ENCODE data around the gene TATDN3. TPM values are rescaled to one million over a fixed set of nuclear protein-coding genes. Genes with fewer than 3 reads are reported as not detected.

The TATDN3 gene
- polyA plus RNA-seq, 1 donor from 2014 or later, result 72.0 TPM

DNA sequence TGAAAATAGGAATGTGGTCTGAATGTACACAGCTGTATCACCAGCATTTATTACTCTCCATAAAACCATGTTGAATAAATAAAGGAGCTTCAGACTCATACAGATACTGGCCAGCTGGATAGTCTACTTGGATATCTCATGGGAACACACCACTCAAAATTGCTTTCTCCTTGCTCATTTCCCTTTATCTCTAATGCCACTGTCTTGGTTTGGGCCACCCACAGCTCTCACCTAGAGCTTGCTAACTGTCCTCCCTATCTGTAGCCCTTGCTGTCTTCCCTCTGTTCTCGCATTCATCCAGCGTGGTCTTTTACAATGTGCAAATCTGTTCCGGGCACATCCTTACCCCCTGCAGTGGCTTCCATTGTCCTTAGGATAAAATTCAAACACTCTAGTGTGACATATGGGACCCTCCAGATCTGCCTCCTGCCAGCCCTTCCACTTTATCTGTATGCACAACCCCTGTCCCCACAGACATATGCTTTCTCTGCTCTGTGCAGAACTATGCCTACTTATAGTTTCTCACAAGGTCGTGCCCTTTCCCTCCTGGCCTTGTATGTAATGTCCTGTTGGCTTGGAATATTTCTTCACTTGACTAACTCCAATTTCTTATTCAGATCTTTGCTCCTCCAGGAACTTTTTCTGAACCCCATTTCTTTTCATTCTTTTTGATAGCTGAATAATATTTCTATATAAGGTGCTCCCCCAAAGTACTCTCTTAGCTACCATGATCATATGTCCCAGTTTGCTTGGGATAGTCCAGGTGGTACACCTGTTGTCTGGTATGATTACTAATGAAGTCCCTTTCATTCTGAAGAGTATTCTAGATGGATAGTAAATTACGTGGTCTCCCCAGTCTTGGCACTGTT, 69.3 kb downstream of the TATDN3 start:
- Histone ChIP-seq H3K4me2 (ENCODE audit: low read length) (peak overlapping the region; percentile 99), H3K36me3 (ENCODE audit: insufficient read depth, low read length) (peaks cover 4% of the 10 kb centered on the region), H3K9ac (ENCODE audit: low read length) (no peak overlapping the region), H3K27me3 (ENCODE audit: insufficient read depth, low read depth, low read length) (no peaks in the 10 kb centered on the region), H4K20me1 (ENCODE audit: insufficient read depth) (no peaks in the 10 kb centered on the region), H3K9me3 (ENCODE audit: low read length) (no peaks in the 10 kb centered on the region), H2AFZ (ENCODE audit: low read depth, low read length) (no peak overlapping the region), H3K4me3 (ENCODE audit: low read length) (peak overlapping the region; percentile 97), H3K27ac (ENCODE audit: low read length) (no peak overlapping the region), H3F3A (ENCODE audit: insufficient read depth, low read length, poor library complexity, severe bottlenecking) (no peaks in the 10 kb centered on the region), H3K79me2 (replicated peaks; ENCODE audit: insufficient read depth, low read length) (peaks cover 42% of the 10 kb centered on the region), H3K9me2 (ENCODE audit: insufficient read depth, low read length) (no peaks in the 10 kb centered on the region)
- TF ChIP-seq EP300 (conservative IDR thresholded peaks at IDR 0.05; ENCODE audit: poor library complexity, severe bottlenecking) (no peak), MXI1 (conservative IDR thresholded peaks at IDR 0.05; ENCODE audit: poor library complexity, severe bottlenecking) (no peak), RAD21 (conservative IDR thresholded peaks at IDR 0.05) (no peak), TAF1 (IDR thresholded peaks at IDR 0.05; ENCODE audit: low read depth) (no peak), POLR2AphosphoS5 (IDR thresholded peaks at IDR 0.05) (no peak), SMC3 (conservative IDR thresholded peaks at IDR 0.05; ENCODE audit: poor library complexity) (no peak), EZH2 (IDR thresholded peaks at IDR 0.05; ENCODE audit: borderline replicate concordance, insufficient read depth, low read length, poor library complexity, severe bottlenecking) (no peak)
- TF ChIP-seq, protein P1, sequence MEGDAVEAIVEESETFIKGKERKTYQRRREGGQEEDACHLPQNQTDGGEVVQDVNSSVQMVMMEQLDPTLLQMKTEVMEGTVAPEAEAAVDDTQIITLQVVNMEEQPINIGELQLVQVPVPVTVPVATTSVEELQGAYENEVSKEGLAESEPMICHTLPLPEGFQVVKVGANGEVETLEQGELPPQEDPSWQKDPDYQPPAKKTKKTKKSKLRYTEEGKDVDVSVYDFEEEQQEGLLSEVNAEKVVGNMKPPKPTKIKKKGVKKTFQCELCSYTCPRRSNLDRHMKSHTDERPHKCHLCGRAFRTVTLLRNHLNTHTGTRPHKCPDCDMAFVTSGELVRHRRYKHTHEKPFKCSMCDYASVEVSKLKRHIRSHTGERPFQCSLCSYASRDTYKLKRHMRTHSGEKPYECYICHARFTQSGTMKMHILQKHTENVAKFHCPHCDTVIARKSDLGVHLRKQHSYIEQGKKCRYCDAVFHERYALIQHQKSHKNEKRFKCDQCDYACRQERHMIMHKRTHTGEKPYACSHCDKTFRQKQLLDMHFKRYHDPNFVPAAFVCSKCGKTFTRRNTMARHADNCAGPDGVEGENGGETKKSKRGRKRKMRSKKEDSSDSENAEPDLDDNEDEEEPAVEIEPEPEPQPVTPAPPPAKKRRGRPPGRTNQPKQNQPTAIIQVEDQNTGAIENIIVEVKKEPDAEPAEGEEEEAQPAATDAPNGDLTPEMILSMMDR (IDR thresholded peaks at IDR 0.05; ENCODE audit: poor library complexity, severe bottlenecking), result no peak
- TF ChIP-seq, protein P2, sequence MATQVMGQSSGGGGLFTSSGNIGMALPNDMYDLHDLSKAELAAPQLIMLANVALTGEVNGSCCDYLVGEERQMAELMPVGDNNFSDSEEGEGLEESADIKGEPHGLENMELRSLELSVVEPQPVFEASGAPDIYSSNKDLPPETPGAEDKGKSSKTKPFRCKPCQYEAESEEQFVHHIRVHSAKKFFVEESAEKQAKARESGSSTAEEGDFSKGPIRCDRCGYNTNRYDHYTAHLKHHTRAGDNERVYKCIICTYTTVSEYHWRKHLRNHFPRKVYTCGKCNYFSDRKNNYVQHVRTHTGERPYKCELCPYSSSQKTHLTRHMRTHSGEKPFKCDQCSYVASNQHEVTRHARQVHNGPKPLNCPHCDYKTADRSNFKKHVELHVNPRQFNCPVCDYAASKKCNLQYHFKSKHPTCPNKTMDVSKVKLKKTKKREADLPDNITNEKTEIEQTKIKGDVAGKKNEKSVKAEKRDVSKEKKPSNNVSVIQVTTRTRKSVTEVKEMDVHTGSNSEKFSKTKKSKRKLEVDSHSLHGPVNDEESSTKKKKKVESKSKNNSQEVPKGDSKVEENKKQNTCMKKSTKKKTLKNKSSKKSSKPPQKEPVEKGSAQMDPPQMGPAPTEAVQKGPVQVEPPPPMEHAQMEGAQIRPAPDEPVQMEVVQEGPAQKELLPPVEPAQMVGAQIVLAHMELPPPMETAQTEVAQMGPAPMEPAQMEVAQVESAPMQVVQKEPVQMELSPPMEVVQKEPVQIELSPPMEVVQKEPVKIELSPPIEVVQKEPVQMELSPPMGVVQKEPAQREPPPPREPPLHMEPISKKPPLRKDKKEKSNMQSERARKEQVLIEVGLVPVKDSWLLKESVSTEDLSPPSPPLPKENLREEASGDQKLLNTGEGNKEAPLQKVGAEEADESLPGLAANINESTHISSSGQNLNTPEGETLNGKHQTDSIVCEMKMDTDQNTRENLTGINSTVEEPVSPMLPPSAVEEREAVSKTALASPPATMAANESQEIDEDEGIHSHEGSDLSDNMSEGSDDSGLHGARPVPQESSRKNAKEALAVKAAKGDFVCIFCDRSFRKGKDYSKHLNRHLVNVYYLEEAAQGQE (IDR thresholded peaks at IDR 0.05; ENCODE audit: borderline replicate concordance), result no peak

DNA sequence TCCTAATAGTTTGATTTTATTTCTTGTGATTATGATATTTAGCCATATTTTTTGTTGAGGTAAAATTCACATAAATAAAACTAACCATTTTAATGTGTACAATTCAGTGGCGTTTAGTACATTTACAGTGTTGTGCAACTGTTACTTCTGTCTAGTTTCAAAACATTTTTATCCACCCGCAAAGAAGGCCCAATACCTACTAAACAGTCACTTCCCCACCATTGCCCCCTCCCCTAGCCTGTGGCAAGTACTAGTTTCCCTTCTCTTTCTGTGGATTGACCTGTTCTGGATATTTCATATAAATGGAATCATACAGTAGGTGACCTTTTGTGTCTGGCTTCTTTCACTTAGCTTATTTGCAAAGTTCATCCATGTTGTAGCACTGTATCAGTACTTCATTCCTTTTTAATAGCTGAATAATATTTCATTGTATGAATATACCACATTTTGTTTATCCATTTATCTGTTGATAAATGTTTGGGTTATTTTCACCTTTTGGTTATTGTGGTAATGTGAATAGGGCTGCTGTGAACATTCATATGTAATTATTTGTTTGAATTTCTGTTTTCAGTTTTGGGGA, 70.5 kb downstream of the TATDN3 start:
- Histone ChIP-seq H4K20me1 (ENCODE audit: insufficient read depth) (no peaks in the 10 kb centered on the region), H3K27me3 (ENCODE audit: insufficient read depth, low read depth, low read length) (no peaks in the 10 kb centered on the region), H3K9ac (ENCODE audit: low read length) (no peak overlapping the region), H3K79me2 (replicated peaks; ENCODE audit: insufficient read depth, low read length) (peaks cover 42% of the 10 kb centered on the region), H3K9me2 (ENCODE audit: insufficient read depth, low read length) (no peaks in the 10 kb centered on the region), H3K9me3 (ENCODE audit: low read length) (no peaks in the 10 kb centered on the region), H3K4me2 (ENCODE audit: low read length) (no peak overlapping the region), H3K27ac (ENCODE audit: low read length) (no peak overlapping the region), H3K36me3 (ENCODE audit: insufficient read depth, low read length) (peaks cover 4% of the 10 kb centered on the region), H3F3A (ENCODE audit: insufficient read depth, low read length, poor library complexity, severe bottlenecking) (no peaks in the 10 kb centered on the region), H3K4me3 (ENCODE audit: low read length) (peak overlapping the region; percentile 19), H2AFZ (ENCODE audit: low read depth, low read length) (no peak overlapping the region)
- TF ChIP-seq EZH2 (IDR thresholded peaks at IDR 0.05; ENCODE audit: borderline replicate concordance, insufficient read depth, low read length, poor library complexity, severe bottlenecking) (no peak), TAF1 (IDR thresholded peaks at IDR 0.05; ENCODE audit: low read depth) (no peak), MXI1 (conservative IDR thresholded peaks at IDR 0.05; ENCODE audit: poor library complexity, severe bottlenecking) (no peak), RAD21 (conservative IDR thresholded peaks at IDR 0.05) (no peak), POLR2AphosphoS5 (IDR thresholded peaks at IDR 0.05) (no peak), SMC3 (conservative IDR thresholded peaks at IDR 0.05; ENCODE audit: poor library complexity) (no peak), EP300 (conservative IDR thresholded peaks at IDR 0.05; ENCODE audit: poor library complexity, severe bottlenecking) (no peak)
- TF ChIP-seq, protein P1 (IDR thresholded peaks at IDR 0.05; ENCODE audit: poor library complexity, severe bottlenecking), result no peak
- TF ChIP-seq, protein P2 (IDR thresholded peaks at IDR 0.05; ENCODE audit: borderline replicate concordance), result no peak

Measured in neural cell (in vitro differentiated cells).